GM12891 (cell line): Measurements from ENCODE around the gene FGF14.

Experiments used
- POLR2A ChIP-seq: IDR thresholded peaks from 2 replicates; pipeline ENCODE4 v1.6.1; 2011; ENCODE audit warnings: low read depth, low read length, control low read depth
- POLR2AphosphoS5 ChIP-seq: IDR thresholded peaks from 2 replicates; pipeline ENCODE4 v1.6.1; 2011; ENCODE audit warnings: low read depth, low read length, control low read depth
- POU2F2 ChIP-seq: IDR thresholded peaks from 2 replicates; pipeline ENCODE4 v1.6.1; 2011; ENCODE audit warnings: low read depth, mild to moderate bottlenecking, control low read depth, low read length, moderate library complexity
- TAF1 ChIP-seq: IDR thresholded peaks from 2 replicates; pipeline ENCODE4 v1.6.1; 2011; ENCODE audit warnings: low read depth, low read length, control low read depth

DNA sequence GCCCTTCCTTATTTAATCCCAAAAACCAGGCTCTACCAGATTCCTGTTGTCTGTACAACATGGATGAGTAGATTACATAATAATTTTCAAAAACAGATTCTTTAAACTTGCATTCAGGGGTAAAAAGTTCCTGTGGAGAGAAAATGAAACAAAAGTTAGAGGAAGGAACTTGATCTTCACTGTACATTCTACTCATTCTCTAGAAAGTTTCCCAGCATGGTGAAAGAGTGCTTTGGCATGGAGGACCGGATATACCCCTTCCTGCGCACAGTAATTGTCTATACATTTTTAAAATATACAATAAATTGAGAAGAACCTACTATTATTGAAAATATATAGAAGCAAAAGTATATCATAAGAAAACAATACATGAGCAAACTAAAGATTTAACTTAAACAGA is 675.2 kb downstream of the FGF14 start:
- TF ChIP-seq POLR2A = no peak
- TF ChIP-seq POU2F2 = no peak
- TF ChIP-seq POLR2AphosphoS5 = no peak
- no peak for TF ChIP-seq TAF1
